ENCODE measurements around the gene FKBP15. TPM values are rescaled to one million over a fixed set of nuclear protein-coding genes. Genes with fewer than 3 reads are reported as not detected.

Gene FKBP15
- total and polyA plus RNA-seq, 2 of the 4 experiments (the other 2 are of a cell fraction), result 20.4 to 25.5 TPM

DNA sequence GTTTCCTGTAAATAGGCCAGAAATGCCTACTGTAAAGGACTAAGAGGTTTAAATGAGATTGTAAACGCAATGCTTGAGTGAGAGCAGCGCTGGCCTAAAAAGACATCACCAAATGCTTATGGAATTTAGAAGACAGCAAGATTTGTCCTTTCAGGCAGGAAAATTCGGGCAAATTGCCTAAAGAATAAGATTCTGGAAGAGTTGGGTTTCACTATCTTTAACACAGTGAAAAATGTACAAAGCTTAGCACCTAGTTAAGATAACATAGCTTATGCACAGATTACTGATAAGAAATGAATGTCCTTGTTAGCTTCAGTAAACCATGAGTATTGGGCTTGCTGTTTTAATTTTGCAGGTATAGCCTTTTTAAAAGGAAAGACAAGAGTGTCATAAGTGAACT is 4.7 kb downstream of the FKBP15 start:
- H3K23ac ChIP-seq (ENCODE audit: low read depth, low read length), result no peak overlapping the region
- H4K20me1 ChIP-seq (ENCODE audit: insufficient read depth, low read length), result peaks cover 11% of the 10 kb centered on the region
- H2BK15ac ChIP-seq (ENCODE audit: low read depth, low read length), result no peak overlapping the region
- peaks cover 48 to 59% of the 10 kb centered on the region in 2 experiments for H3K79me1 ChIP-seq (ENCODE audit: low read depth in 1 of 2, low read length in 2 of 2)
- no peak overlapping the region for H2BK20ac ChIP-seq (ENCODE audit: low read depth, low read length)
- no peaks in the 10 kb centered on the region for H3K27me3 ChIP-seq (ENCODE audit: control insufficient read depth, insufficient read depth, low read length)
- H3K9me1 ChIP-seq (ENCODE audit: insufficient read depth, low read length), result no peaks in the 10 kb centered on the region
- no peak overlapping the region for H2BK5ac ChIP-seq (ENCODE audit: low read depth, low read length, poor library complexity, severe bottlenecking)
- CTCF ChIA-PET, result no interaction called here
- no peak overlapping the region for H3K4me3 ChIP-seq (ENCODE audit: insufficient read depth, low read depth, low read length)
- no peak overlapping the region for H3K27ac ChIP-seq (ENCODE audit: insufficient read depth, low read length)
- H3K9ac ChIP-seq (ENCODE audit: low read depth, low read length), result no peak overlapping the region
- no peak overlapping the region for H2AK9ac ChIP-seq (replicated peaks; ENCODE audit: low read depth, low read length, poor library complexity)
- H4K91ac ChIP-seq (ENCODE audit: insufficient read depth, low read depth, low read length), result no peak overlapping the region
- H3K56ac ChIP-seq (ENCODE audit: extremely low read depth, insufficient read depth, low read length), result no peak overlapping the region
- intact Hi-C loops (cut with micrococcal nuclease) (no loop called here), in situ Hi-C loops (cut with MboI; ENCODE audit: low sequenced_read_pairs) (no loop called here), dilution Hi-C loops (cut with HindIII; ENCODE audit: low sequenced_read_pairs, unreplicated experiment) (no loop called here)
- H3K4me1 ChIP-seq (ENCODE audit: control insufficient read depth, insufficient read depth, low read length), result no peaks in the 10 kb centered on the region; the same call in 1 of the 2 replicates
- BruUV-seq (replicated peaks), result no TSS peak
- H4K5ac ChIP-seq (ENCODE audit: low read depth, low read length), result no peak overlapping the region
- H2AK5ac ChIP-seq (ENCODE audit: low read depth, low read length), result no peak overlapping the region
- H3K36me3 ChIP-seq (ENCODE audit: control insufficient read depth, insufficient read depth, low read length), result peaks cover 3% of the 10 kb centered on the region
- H3K9me3 ChIP-seq (ENCODE audit: control insufficient read depth, insufficient read depth, low read length), result no peaks in the 10 kb centered on the region
- no peak overlapping the region for H3K18ac ChIP-seq (ENCODE audit: low read depth, low read length)
- WGBS, 2 experiments (ENCODE audit: extremely low coverage in 2 of 2, insufficient read length in 1 of 2), result no CpG with 5 or more reads among the region's 3 CpGs
- ATAC-seq (ENCODE audit: low read depth) (no peak), DNase-seq (no peak)
- H2BK120ac ChIP-seq (ENCODE audit: low read depth, low read length), result no peak overlapping the region
- no peak overlapping the region for H3K14ac ChIP-seq (replicated peaks; ENCODE audit: low read depth, low read length)
- TF ChIP-seq, protein P1, sequence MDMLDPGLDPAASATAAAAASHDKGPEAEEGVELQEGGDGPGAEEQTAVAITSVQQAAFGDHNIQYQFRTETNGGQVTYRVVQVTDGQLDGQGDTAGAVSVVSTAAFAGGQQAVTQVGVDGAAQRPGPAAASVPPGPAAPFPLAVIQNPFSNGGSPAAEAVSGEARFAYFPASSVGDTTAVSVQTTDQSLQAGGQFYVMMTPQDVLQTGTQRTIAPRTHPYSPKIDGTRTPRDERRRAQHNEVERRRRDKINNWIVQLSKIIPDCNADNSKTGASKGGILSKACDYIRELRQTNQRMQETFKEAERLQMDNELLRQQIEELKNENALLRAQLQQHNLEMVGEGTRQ (IDR thresholded peaks at IDR 0.05; ENCODE audit: low read depth, low read length), result no peak
- no peak for TF ChIP-seq MAZ (IDR thresholded peaks at IDR 0.05; ENCODE audit: borderline replicate concordance, low read depth, low read length)
- no peak for TF ChIP-seq MXI1 (IDR thresholded peaks at IDR 0.05; ENCODE audit: borderline replicate concordance, low read depth, low read length)
- TF ChIP-seq CEBPB (IDR thresholded peaks at IDR 0.05; ENCODE audit: low read depth, low read length), result no peak
- no peak for TF ChIP-seq CTCF (conservative IDR thresholded peaks at IDR 0.05; ENCODE audit: low read depth, low read length)
- TF ChIP-seq RFX5 (IDR thresholded peaks at IDR 0.05; ENCODE audit: low read depth, low read length), result no peak
- H3K4ac ChIP-seq (ENCODE audit: low read depth, low read length), result no peak overlapping the region
- POLR2A ChIA-PET (ENCODE audit: unreplicated experiment), result no interaction called here
- no peak overlapping the region for H3K4me2 ChIP-seq (ENCODE audit: low read depth, low read length)
- H4K8ac ChIP-seq (ENCODE audit: low read depth in 2 of 2, low read length in 2 of 2), result no peak overlapping the region
- no peak overlapping the region for H2AFZ ChIP-seq (replicated peaks; ENCODE audit: low read length, poor library complexity)

All from IMR-90 (cell line).